ENCODE data around the gene PRDX5. TPM values are rescaled to one million over a fixed set of nuclear protein-coding genes. Genes with fewer than 3 reads are reported as not detected.
A peak's percentile ranks its signal among the peaks of the same experiment; 100 is the strongest.

PRDX5 gene
- total RNA-seq, 1 experiment from 2014 or later: 255 TPM

- H3K4me3 Mint-ChIP-seq: peak overlapping the region; percentile 69
- CTCF ChIA-PET: interaction anchor here (0.5 to 13.9 kb wide), 44 partner anchors 10 to 815 kb away, joined by 3 to 437 read pairs (median 6); partner anchors contain the start of genes CATSPERZ, ESRRA, FKBP2 and PLCB3
These were observed 24.2 kb downstream of the PRDX5 start for GRCh38 chr11:64341851-64342791.

GRCh38 chr11:64342869-64343745 lies 25.2 kb downstream of the PRDX5 start:
- POLR2A ChIA-PET: interaction anchor here (1.0 to 1.5 kb wide), 4 partner anchors 12 to 39 kb away, joined by 3 to 14 read pairs (median 6); partner anchors contain the start of genes ESRRA, PRDX5 and TRMT112
- CTCF ChIA-PET: interaction anchor here (0.6 to 13.9 kb wide), 33 partner anchors 10 to 481 kb away, joined by 3 to 437 read pairs (median 7); partner anchors contain the start of genes CATSPERZ, ESRRA, FKBP2 and PRDX5
- TF ChIP-seq GRHL2 (CRISPR knock-in tag; IDR thresholded peaks at IDR 0.05; ENCODE audit: insufficient replicate concordance, severe bottlenecking) (no peak), USF1 (CRISPR knock-in tag; IDR thresholded peaks at IDR 0.05) (no peak), ZNF232 (CRISPR knock-in tag; IDR thresholded peaks at IDR 0.05) (no peak), PRRX2 (CRISPR knock-in tag; IDR thresholded peaks at IDR 0.05) (no peak), KAT7 (CRISPR knock-in tag; IDR thresholded peaks at IDR 0.05; ENCODE audit: borderline replicate concordance) (no peak)
- Mint-ChIP-seq H3K27ac (no peak overlapping the region), H3K4me1 (peaks cover 24% of the 10 kb centered on the region), H3K36me3 (no peaks in the 10 kb centered on the region), H3K9me3 (no peaks in the 10 kb centered on the region), H3K4me3 (peak overlapping the region; percentile 69), H3K27me3 (ENCODE audit: low read depth) (peaks cover 28% of the 10 kb centered on the region)
- no peak for DNase-seq (ENCODE audit: low spot score)
- ATAC-seq: peak; percentile 5

More at GRCh38 chr11:64341851-64342791, 24.2 kb downstream of the PRDX5 start:
- no peak for TF ChIP-seq KAT7 (CRISPR knock-in tag; IDR thresholded peaks at IDR 0.05; ENCODE audit: borderline replicate concordance)
- TF ChIP-seq HMGXB4 (CRISPR knock-in tag; IDR thresholded peaks at IDR 0.05): peak; percentile 82
- peak; percentile 46; the same call in 1 of the 2 replicates for TF ChIP-seq USF1 (CRISPR knock-in tag; IDR thresholded peaks at IDR 0.05)
- TF ChIP-seq CBFB (CRISPR knock-in tag; IDR thresholded peaks at IDR 0.05; ENCODE audit: low read depth): no peak
- 0 out of 2 replicates have a peak, but pooled peaks have one; percentile 22 for TF ChIP-seq TEAD1 (CRISPR knock-in tag; IDR thresholded peaks at IDR 0.05)
- TF ChIP-seq FOXP1 (CRISPR knock-in tag; IDR thresholded peaks at IDR 0.05; ENCODE audit: borderline replicate concordance): peak; percentile 77; the same call in 1 of the 2 replicates
- TF ChIP-seq MAX (CRISPR knock-in tag; IDR thresholded peaks at IDR 0.05): peak; percentile 60
- 0 out of 2 replicates have a peak, but pooled peaks have one; percentile 44 for TF ChIP-seq ETV6 (CRISPR knock-in tag; IDR thresholded peaks at IDR 0.05)
- no peak for TF ChIP-seq TP53 (CRISPR knock-in tag; IDR thresholded peaks at IDR 0.05)
- TF ChIP-seq SP1 (CRISPR knock-in tag; conservative IDR thresholded peaks at IDR 0.05): peak; percentile 95
- POLR2A ChIA-PET: interaction anchor here (0.9 to 2.2 kb wide), 8 partner anchors 11 to 436 kb away, joined by 3 to 14 read pairs (median 5); partner anchors contain the start of genes ESRRA, PRDX5, SF1 and TRMT112
- Mint-ChIP-seq H3K27ac (no peak overlapping the region), H3K9me3 (no peaks in the 10 kb centered on the region), H3K4me1 (peaks cover 21% of the 10 kb centered on the region), H3K36me3 (no peaks in the 10 kb centered on the region), H3K27me3 (ENCODE audit: low read depth) (peaks cover 30% of the 10 kb centered on the region)
- DNase-seq (ENCODE audit: low spot score) (peak; percentile 97), ATAC-seq (peak; percentile 75)
